BLaER1 treated with 17β-estradiol and CSF1 and Interleukin-3, amounts not matched to agents 10 nM and 100 nM (cell line): ENCODE data around the gene HS1BP3.

Source experiments
- H3K27ac ChIP-seq, 11 experiments: shearing (Covaris generic); formaldehyde crosslinking; 2 replicates each; pipeline ENCODE4 v1.8.1; 2022
- H3K27me3 ChIP-seq, 11 experiments: shearing (Covaris generic); formaldehyde crosslinking; 2 replicates each; pipeline ENCODE4 v1.8.1; 2022
- H3K36me3 ChIP-seq, 11 experiments: shearing (Covaris generic); formaldehyde crosslinking; 2 replicates each; pipeline ENCODE4 v1.8.1; 2022
- H3K4me1 ChIP-seq, 10 experiments: shearing (Covaris generic); formaldehyde crosslinking; 2 replicates each; pipeline ENCODE4 v1.8.1; 2022
- H3K4me2 ChIP-seq, 11 experiments: shearing (Covaris generic); formaldehyde crosslinking; 2 replicates each; pipeline ENCODE4 v1.8.1; 2022
- H3K4me3 ChIP-seq, 10 experiments: shearing (Covaris generic); formaldehyde crosslinking; 2 replicates each; pipeline ENCODE4 v1.8.1; 2022
- H3K9ac ChIP-seq, 11 experiments: shearing (Covaris generic); formaldehyde crosslinking; 2 replicates each; pipeline ENCODE4 v1.8.1; 2022
- H3K9me3 ChIP-seq, 11 experiments: shearing (Covaris generic); formaldehyde crosslinking; replicated peaks in 1 of 11; 2 replicates each; pipeline ENCODE4 v1.8.1; 2022
- H4K20me1 ChIP-seq, 11 experiments: shearing (Covaris generic); formaldehyde crosslinking; 2 replicates each; pipeline ENCODE4 v1.8.1; 2022
- Cebpa-rat ChIP-seq, 11 experiments: shearing (Covaris generic); IDR thresholded peaks; 2 replicates each; pipeline ENCODE4 v1.8.1; 2022

HS1BP3 gene

DNA sequence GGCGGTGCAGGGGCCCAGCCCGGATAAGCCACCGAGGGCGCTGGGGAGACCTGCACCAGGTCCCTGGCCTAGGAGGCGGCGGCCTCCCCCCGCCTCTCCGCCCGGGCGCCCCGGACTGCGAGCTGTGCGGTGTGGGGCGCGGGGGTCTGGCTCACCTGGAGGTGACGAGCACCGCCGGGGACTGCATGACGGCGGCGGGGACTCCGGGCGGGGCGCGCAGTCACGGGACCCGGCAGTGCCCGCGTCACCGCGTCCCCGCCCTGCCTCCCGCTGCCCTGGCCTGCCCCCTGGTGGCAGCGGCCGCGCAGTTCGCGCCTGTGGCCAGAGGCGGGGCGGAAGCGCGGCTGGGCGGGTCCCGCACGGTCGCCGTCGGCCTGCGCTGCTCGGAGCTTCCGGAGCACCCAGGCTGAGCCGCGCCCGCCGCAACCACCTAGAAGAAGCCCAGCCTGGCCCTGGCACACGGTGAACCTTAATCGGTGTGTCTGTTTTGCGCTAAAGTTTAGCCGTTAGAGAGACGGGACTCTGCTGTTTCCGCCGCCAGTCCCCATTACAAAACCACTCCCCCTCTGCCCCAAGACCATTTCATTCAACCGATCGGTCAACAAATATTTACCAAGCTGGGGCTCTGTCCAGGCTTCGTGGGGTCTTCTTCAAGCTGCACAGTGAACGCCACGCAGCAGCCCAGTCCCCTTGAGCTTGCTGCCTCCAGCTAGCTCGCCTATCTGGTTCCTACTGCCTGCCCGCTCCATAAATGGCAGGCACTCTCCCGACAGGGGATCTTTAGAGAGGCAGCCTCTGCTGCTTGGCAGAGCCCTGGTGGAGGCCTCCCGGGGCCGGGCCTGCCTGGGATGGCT lies at the start of gene HS1BP3:
TSS of gene HS1BP3 (minus strand) at position 222 of the 854 bp plus-strand sequence. CDS start at position 187, 35 bp downstream.
- Histone ChIP-seq H3K36me3 (peaks cover 0 to 14% (median 0%) of the 10 kb centered on the region in 11 experiments; a peak in 5 of 22 replicates), H3K27ac (peak within 1 kb of the TSS; percentile 56 to 94 (median 76)), H3K4me3 (peak within 1 kb of the TSS; percentile 78 to 94 (median 86)), H3K9ac (peak within 1 kb of the TSS; percentile 71 to 93 (median 82)), H3K4me2 (peak within 1 kb of the TSS; percentile 85 to 99 (median 89)), H3K27me3 (no peaks in the 10 kb centered on the region), H3K4me1 (peaks cover 35 to 55% (median 51%) of the 10 kb centered on the region in 10 experiments), H4K20me1 (peaks cover 0 to 43% (median 17%) of the 10 kb centered on the region in 11 experiments; a peak in 15 of 22 replicates), H3K9me3 (no peaks in the 10 kb centered on the region)
- no peak for TF ChIP-seq Cebpa-rat (IDR thresholded peaks at IDR 0.05)

DNA sequence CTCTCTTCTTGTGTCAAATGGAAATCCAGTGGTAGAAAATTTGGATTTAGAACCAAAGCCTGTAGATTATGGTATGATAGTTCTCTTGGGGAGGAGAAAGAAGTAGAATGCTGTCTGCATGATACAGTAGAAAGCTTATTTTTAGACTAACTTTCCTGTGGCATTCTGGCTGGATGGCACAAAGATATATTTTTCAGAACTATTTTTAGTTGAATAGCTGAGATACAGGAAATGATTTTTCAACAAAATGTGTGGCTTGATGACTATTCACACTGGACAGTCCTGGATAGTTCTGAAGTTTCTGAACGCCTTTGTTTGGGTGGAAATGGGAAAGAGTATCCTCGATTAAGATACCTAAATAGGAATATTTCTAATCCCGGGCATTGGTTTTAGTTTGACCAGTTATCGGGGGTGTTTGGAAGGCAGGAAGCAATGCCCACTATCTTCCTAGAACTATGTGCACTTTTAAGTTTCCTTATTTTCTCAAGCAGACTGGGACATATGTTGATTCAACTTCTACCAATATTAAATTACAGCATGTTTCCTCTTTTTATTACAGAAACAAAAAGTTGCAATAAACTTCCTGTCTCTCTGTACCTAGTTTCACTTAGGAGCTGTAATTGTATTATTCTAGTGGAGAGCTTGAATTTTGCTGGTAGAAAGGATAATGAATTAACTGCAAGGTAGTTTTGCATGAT lies 48.2 kb upstream of the HS1BP3 start:
- Histone ChIP-seq H4K20me1 (peaks cover 0 to 9% (median 0%) of the 10 kb centered on the region in 11 experiments; a peak in 5 of 22 replicates), H3K4me1 (peaks cover 18 to 27% (median 22%) of the 10 kb centered on the region in 10 experiments), H3K4me2 (peak overlapping the region; percentile 65 to 80 (median 74)), H3K36me3 (peaks cover 22 to 70% (median 43%) of the 10 kb centered on the region in 11 experiments), H3K27ac (peak overlapping the region in 9 of 11 experiments; percentile 28 to 76 (median 40); a peak in 15 of 22 replicates), H3K27me3 (no peaks in the 10 kb centered on the region), H3K9ac (peak overlapping the region in 5 of 11 experiments; percentile 32 to 60 (median 46); a peak in 9 of 22 replicates), H3K9me3 (no peaks in the 10 kb centered on the region), H3K4me3 (peak overlapping the region in 4 of 10 experiments; percentile 13 to 43 (median 29); a peak in 6 of 20 replicates)
- no peak for TF ChIP-seq Cebpa-rat (IDR thresholded peaks at IDR 0.05)

- TF ChIP-seq Cebpa-rat (IDR thresholded peaks at IDR 0.05): no peak
These were observed 46.5 kb upstream of the HS1BP3 start for GRCh38 chr2:20697322-20697934.

GRCh38 chr2:20696366-20696765 lies 45.5 kb upstream of the HS1BP3 start:
- Histone ChIP-seq H3K27me3 (no peaks in the 10 kb centered on the region), H3K9ac (no peak overlapping the region), H3K4me3 (no peak overlapping the region), H4K20me1 (peaks cover 0 to 9% (median 0%) of the 10 kb centered on the region in 11 experiments; a peak in 5 of 22 replicates), H3K36me3 (peaks cover 34 to 86% (median 55%) of the 10 kb centered on the region in 11 experiments), H3K4me2 (no peak overlapping the region), H3K27ac (no peak overlapping the region), H3K4me1 (peaks cover 18 to 27% (median 22%) of the 10 kb centered on the region in 10 experiments), H3K9me3 (no peaks in the 10 kb centered on the region)
- TF ChIP-seq Cebpa-rat (IDR thresholded peaks at IDR 0.05): no peak

More at GRCh38 chr2:20697322-20697934, 46.5 kb upstream of the HS1BP3 start:
- H3K4me3 ChIP-seq: no peak overlapping the region
- H3K4me1 ChIP-seq: peaks cover 18 to 27% (median 22%) of the 10 kb centered on the region in 10 experiments
- H3K9ac ChIP-seq: no peak overlapping the region
- H3K36me3 ChIP-seq: peaks cover 29 to 84% (median 50%) of the 10 kb centered on the region in 11 experiments
- H4K20me1 ChIP-seq: peaks cover 0 to 9% (median 0%) of the 10 kb centered on the region in 11 experiments; a peak in 5 of 22 replicates
- no peak overlapping the region for H3K4me2 ChIP-seq
- no peak overlapping the region for H3K27ac ChIP-seq
- no peaks in the 10 kb centered on the region for H3K9me3 ChIP-seq
- H3K27me3 ChIP-seq: no peaks in the 10 kb centered on the region

DNA sequence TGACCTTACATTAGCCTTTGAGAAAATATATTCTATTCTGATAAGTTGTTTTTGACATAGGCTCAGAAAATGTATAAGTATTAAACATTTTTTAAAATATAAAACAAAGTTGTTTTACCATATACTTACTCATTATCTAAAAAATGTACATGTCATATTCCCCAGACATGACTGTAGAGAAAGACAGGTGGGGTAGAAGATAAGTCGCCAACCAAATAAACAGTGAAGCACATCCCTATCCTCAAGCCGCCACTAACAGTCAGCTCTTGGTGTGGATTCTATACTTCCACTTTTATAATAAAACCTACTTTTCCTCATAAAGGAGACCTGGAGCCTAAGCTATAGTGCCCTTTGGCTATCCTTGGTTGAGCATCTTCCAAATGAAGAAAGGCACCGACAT lies 42.4 kb upstream of the HS1BP3 start:
- TF ChIP-seq Cebpa-rat (IDR thresholded peaks at IDR 0.05): no peak
- H3K4me3 ChIP-seq: no peak overlapping the region
- peaks cover 0 to 13% (median 8%) of the 10 kb centered on the region in 11 experiments; a peak in 9 of 22 replicates for H3K9me3 ChIP-seq
- H3K9ac ChIP-seq: no peak overlapping the region
- H3K27ac ChIP-seq: no peak overlapping the region
- peaks cover 0 to 5% (median 3%) of the 10 kb centered on the region in 10 experiments; a peak in 15 of 20 replicates for H3K4me1 ChIP-seq
- H3K27me3 ChIP-seq: no peaks in the 10 kb centered on the region
- no peak overlapping the region for H3K4me2 ChIP-seq
- H3K36me3 ChIP-seq: peaks cover 50 to 91% (median 67%) of the 10 kb centered on the region in 11 experiments
- H4K20me1 ChIP-seq: peaks cover 0 to 9% (median 0%) of the 10 kb centered on the region in 11 experiments; a peak in 5 of 22 replicates

DNA sequence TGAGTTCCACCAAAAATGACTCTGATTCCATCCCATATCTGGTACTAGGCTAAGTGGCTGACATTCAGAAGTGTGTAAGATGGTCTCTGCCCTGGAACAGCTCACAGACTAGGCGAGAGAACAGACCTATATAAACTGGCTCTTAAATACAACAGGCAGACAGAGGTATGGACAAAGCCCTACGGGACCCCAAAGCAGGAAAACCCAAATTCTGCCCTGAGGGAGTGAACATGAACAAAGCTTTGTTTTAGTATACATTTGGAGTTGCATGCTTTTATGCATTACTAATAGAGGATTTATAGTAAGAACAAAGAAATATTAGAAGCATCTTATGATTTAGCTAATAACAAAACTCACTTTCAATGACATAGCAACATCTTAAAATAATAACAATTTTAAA lies 41.2 kb upstream of the HS1BP3 start:
- peaks cover 53 to 91% (median 75%) of the 10 kb centered on the region in 11 experiments for H3K36me3 ChIP-seq
- H3K9me3 ChIP-seq: peaks cover 0 to 13% (median 8%) of the 10 kb centered on the region in 11 experiments; a peak in 9 of 22 replicates
- no peak overlapping the region for H3K4me3 ChIP-seq
- no peaks in the 10 kb centered on the region for H3K4me1 ChIP-seq
- no peak overlapping the region for H3K4me2 ChIP-seq
- no peak overlapping the region for H3K9ac ChIP-seq
- TF ChIP-seq Cebpa-rat (IDR thresholded peaks at IDR 0.05): no peak
- no peaks in the 10 kb centered on the region for H3K27me3 ChIP-seq
- no peak overlapping the region for H3K27ac ChIP-seq
- H4K20me1 ChIP-seq: peaks cover 0 to 9% (median 0%) of the 10 kb centered on the region in 11 experiments; a peak in 5 of 22 replicates

GRCh38 chr2:20691076-20691734 lies 40.3 kb upstream of the HS1BP3 start:
- H3K27me3 ChIP-seq: no peaks in the 10 kb centered on the region

More at GRCh38 chr2:20691076-20691734, 40.3 kb upstream of the HS1BP3 start:
- Histone ChIP-seq H3K9me3 (peaks cover 0 to 13% (median 8%) of the 10 kb centered on the region in 11 experiments; a peak in 9 of 22 replicates), H3K4me1 (no peaks in the 10 kb centered on the region), H3K4me3 (no peak overlapping the region), H3K4me2 (no peak overlapping the region), H3K27ac (no peak overlapping the region), H3K9ac (no peak overlapping the region), H3K36me3 (peaks cover 51 to 91% (median 75%) of the 10 kb centered on the region in 11 experiments), H4K20me1 (peaks cover 0 to 7% (median 0%) of the 10 kb centered on the region in 11 experiments; a peak in 5 of 22 replicates)
- no peak for TF ChIP-seq Cebpa-rat (IDR thresholded peaks at IDR 0.05)
